Measurements from ENCODE around the gene SHB.

Gene SHB

GRCh38 chr9:37986001-37986400 lies 83.0 kb downstream of the SHB start:
- no peak for DNase-seq

GRCh38 chr9:37984672-37985611 lies 84.1 kb downstream of the SHB start:
- DNase-seq = no peak

- DNase-seq = no peak
Observed at GRCh38 chr9:37984278-37984671, 84.8 kb downstream of the SHB start.

GRCh38 chr9:37983381-37984067 lies 85.5 kb downstream of the SHB start:
- DNase-seq = no peak

GRCh38 chr9:37979844-37980243 lies 89.2 kb downstream of the SHB start:
- DNase-seq = no peak

GRCh38 chr9:37978983-37979382 lies 90.0 kb downstream of the SHB start:
- no peak for DNase-seq

- no peak for DNase-seq
Observed at GRCh38 chr9:37978481-37978864, 90.6 kb downstream of the SHB start.

GRCh38 chr9:37977851-37978480 lies 91.1 kb downstream of the SHB start:
- DNase-seq = no peak

GRCh38 chr9:37976714-37977477 lies 92.1 kb downstream of the SHB start:
- DNase-seq = no peak

GRCh38 chr9:37975639-37976038 lies 93.4 kb downstream of the SHB start:
- DNase-seq = no peak

- no peak for DNase-seq
Observed at GRCh38 chr9:37974506-37975173, 94.4 kb downstream of the SHB start.

- DNase-seq = no peak
Observed at GRCh38 chr9:37972351-37972848, 96.6 kb downstream of the SHB start.

- DNase-seq = no peak
Observed at GRCh38 chr9:37971691-37972090, 97.3 kb downstream of the SHB start.

GRCh38 chr9:37971108-37971459 lies 97.9 kb downstream of the SHB start:
- DNase-seq = no peak

- no peak for DNase-seq
Observed at GRCh38 chr9:37970301-37971107, 98.5 kb downstream of the SHB start.

GRCh38 chr9:37969558-37970300 lies 99.3 kb downstream of the SHB start:
- DNase-seq = no peak

GRCh38 chr9:37969130-37969529 lies 99.9 kb downstream of the SHB start:
- DNase-seq = no peak

- no peak for DNase-seq
Observed at GRCh38 chr9:37968228-37968701, 100.8 kb downstream of the SHB start.

- DNase-seq = no peak
Observed at GRCh38 chr9:37967761-37968080, 101.3 kb downstream of the SHB start.

- DNase-seq = no peak
Observed at GRCh38 chr9:37967014-37967760, 101.8 kb downstream of the SHB start.
